ENCODE data around the gene KCNE4. TPM values are rescaled to one million over a fixed set of nuclear protein-coding genes. Genes with fewer than 3 reads are reported as not detected.

Gene KCNE4
- total RNA-seq, 1 donor from 2014 or later: not detected

DNA sequence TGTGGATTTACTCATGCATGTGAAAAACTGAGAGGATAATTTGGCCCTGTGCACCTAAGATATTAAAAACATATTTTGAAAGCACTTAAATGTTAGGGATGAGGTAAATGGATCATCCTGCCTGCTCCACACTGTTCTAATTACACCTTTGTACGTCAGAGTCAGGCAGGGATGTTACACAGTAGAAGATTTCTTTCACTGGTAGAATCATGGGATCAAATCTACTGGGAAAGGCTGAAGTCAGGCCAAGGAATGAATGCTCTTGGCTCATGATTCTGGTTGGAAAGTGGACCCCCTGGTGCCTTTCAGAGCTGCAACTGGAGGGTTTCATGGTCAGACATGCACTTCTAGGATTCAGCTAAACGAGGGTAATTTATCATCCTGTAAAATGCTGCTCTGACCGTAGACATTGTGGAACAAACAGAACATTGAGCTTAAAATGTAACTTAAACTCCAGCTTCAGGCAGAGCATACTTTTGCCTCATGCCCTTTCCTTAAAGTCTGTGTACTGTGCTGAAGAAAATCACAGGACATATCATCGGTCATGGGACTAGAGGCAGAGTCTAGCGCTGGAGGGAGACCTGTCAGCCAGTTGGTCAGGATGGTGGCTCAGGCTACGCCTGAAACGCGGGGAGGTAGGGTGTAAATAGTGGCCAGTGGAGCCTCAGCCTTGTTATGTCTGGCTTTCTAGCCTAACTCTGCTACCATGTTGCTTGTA, 4.9 kb downstream of the KCNE4 start:
- no peaks in the 10 kb centered on the region for H3K9me3 Mint-ChIP-seq
- H3K27me3 Mint-ChIP-seq: no peaks in the 10 kb centered on the region
- intact Hi-C loops (cut with micrococcal nuclease): no loop called here
- no peaks in the 10 kb centered on the region for H3K4me1 Mint-ChIP-seq
- H3K36me3 Mint-ChIP-seq (ENCODE audit: low read depth): no peaks in the 10 kb centered on the region
- DNase-seq: no peak
- H3K27ac Mint-ChIP-seq: no peak overlapping the region
- no peak overlapping the region for H3K4me3 Mint-ChIP-seq

DNA sequence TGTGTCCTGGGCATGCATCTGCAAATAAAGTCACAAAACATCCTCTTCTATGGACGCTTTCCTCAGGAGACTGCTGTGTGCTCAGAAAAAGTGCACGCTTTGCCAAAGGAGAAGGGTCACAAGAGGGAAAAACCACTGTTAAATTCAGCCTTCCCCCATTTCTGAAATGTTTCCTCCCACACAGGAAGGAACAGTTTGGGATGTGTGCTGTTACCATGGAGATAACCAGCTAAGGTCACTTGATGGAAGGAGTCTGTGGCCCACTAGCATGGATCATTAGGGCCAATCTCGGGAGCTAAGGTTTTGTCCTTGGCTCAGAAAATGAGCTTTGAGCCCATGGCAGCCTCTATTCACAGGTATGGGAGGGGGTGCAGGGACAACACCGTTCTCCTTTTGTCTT, 5.6 kb downstream of the KCNE4 start:
- Mint-ChIP-seq H3K36me3 (ENCODE audit: low read depth) (no peaks in the 10 kb centered on the region), H3K27ac (no peak overlapping the region), H3K4me1 (no peaks in the 10 kb centered on the region), H3K9me3 (no peaks in the 10 kb centered on the region), H3K4me3 (no peak overlapping the region), H3K27me3 (no peaks in the 10 kb centered on the region)
- no peak for DNase-seq
- intact Hi-C loops (cut with micrococcal nuclease): no loop called here

- Mint-ChIP-seq H3K27me3 (no peaks in the 10 kb centered on the region), H3K9me3 (no peaks in the 10 kb centered on the region), H3K4me3 (no peak overlapping the region), H3K27ac (no peak overlapping the region), H3K4me1 (no peaks in the 10 kb centered on the region), H3K36me3 (ENCODE audit: low read depth) (no peaks in the 10 kb centered on the region)
- intact Hi-C loops (cut with micrococcal nuclease): no loop called here
- DNase-seq: no peak
Observed at GRCh38 chr2:223058952-223059716, 7.1 kb downstream of the KCNE4 start.

- intact Hi-C loops (cut with micrococcal nuclease): no loop called here
- H3K36me3 Mint-ChIP-seq (ENCODE audit: low read depth): no peaks in the 10 kb centered on the region
- no peaks in the 10 kb centered on the region for H3K9me3 Mint-ChIP-seq
- no peaks in the 10 kb centered on the region for H3K4me1 Mint-ChIP-seq
- no peak overlapping the region for H3K4me3 Mint-ChIP-seq
- no peak overlapping the region for H3K27ac Mint-ChIP-seq
- H3K27me3 Mint-ChIP-seq: no peaks in the 10 kb centered on the region
- DNase-seq: no peak
Observed at GRCh38 chr2:223060201-223060825, 8.3 kb downstream of the KCNE4 start.

- Mint-ChIP-seq H3K4me1 (no peaks in the 10 kb centered on the region), H3K36me3 (ENCODE audit: low read depth) (no peaks in the 10 kb centered on the region), H3K27ac (no peak overlapping the region), H3K9me3 (no peaks in the 10 kb centered on the region), H3K27me3 (peaks cover 4% of the 10 kb centered on the region), H3K4me3 (no peak overlapping the region)
- no peak for DNase-seq
- intact Hi-C loops (cut with micrococcal nuclease): no loop called here
Observed at GRCh38 chr2:223062396-223062795, 10.4 kb downstream of the KCNE4 start.

- DNase-seq: no peak
- intact Hi-C loops (cut with micrococcal nuclease): no loop called here
- H3K36me3 Mint-ChIP-seq (ENCODE audit: low read depth): no peaks in the 10 kb centered on the region
- H3K4me3 Mint-ChIP-seq: no peak overlapping the region
- H3K27ac Mint-ChIP-seq: no peak overlapping the region
- H3K27me3 Mint-ChIP-seq: peaks cover 4% of the 10 kb centered on the region
- H3K4me1 Mint-ChIP-seq: no peaks in the 10 kb centered on the region
- no peaks in the 10 kb centered on the region for H3K9me3 Mint-ChIP-seq
Observed at GRCh38 chr2:223065107-223065506, 13.1 kb downstream of the KCNE4 start.

DNA sequence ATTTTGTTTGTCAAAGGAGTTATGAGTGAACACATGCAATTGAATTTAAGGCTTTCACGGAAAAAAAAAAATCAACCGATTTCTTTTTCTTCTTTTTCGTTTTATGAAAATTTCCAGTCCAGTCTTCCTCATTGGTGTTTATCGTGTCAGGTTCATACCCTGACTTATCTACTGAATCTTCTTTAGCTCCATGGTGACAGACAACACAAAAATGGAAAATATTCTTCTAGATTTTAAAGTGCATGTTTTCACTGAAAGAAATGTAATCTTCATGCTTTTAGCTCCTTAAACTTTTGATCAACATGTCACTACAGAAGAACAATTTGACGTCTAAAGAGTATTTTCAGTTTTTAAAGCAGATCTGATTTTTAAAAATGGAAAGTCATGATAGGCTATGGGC, 14.7 kb downstream of the KCNE4 start:
- no peaks in the 10 kb centered on the region for H3K36me3 Mint-ChIP-seq (ENCODE audit: low read depth)
- intact Hi-C loops (cut with micrococcal nuclease): no loop called here
- H3K27ac Mint-ChIP-seq: no peak overlapping the region

DNA sequence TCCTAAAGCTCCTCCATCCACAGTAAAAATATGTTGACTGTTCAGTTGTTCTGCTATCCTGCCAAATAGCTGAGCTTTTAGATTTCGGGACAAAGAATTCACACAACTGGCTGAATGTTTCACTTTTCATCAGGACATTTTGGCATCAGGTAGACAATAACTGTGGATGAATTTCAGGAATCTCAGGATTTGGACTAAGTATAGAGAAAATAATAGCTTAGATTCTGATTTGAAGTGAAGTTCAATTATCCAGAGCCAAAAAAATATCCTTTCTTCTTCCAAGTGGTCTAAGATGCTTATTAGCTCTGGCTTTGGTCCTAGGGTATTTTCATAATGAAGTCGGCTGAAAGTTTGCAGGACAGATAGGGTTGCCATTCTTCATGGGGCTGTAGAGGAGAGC, 16.1 kb downstream of the KCNE4 start:
- Mint-ChIP-seq H3K36me3 (ENCODE audit: low read depth) (no peaks in the 10 kb centered on the region), H3K9me3 (no peaks in the 10 kb centered on the region), H3K27me3 (peaks cover 4% of the 10 kb centered on the region), H3K4me3 (no peak overlapping the region), H3K27ac (no peak overlapping the region), H3K4me1 (no peaks in the 10 kb centered on the region)
- intact Hi-C loops (cut with micrococcal nuclease): no loop called here
- DNase-seq: no peak

More for the DNA sequence above, 14.7 kb downstream of the KCNE4 start:
- H3K4me1 Mint-ChIP-seq: no peaks in the 10 kb centered on the region
- no peak overlapping the region for H3K4me3 Mint-ChIP-seq
- peaks cover 4% of the 10 kb centered on the region for H3K27me3 Mint-ChIP-seq
- no peaks in the 10 kb centered on the region for H3K9me3 Mint-ChIP-seq
- DNase-seq: no peak

DNA sequence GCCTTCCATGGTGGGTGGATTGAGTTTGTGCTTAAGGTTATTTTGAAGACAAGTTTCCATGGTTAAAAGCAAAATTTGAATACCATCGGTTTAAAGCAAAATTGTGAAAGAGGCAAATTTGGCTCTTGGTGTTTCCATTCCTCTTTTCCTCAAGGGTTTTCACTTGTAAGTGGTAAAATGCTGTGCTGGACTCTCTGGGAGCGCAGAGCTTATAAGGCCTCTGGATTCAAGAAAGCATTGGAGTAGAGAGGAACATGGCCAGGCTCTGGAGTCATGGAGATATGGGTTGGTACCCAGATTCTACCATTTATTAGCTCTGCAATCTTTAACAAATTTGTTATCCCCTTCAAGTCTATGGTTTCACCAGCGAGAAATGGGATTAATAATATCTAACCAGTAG, 17.5 kb downstream of the KCNE4 start:
- DNase-seq: no peak
- Mint-ChIP-seq H3K4me3 (no peak overlapping the region), H3K36me3 (ENCODE audit: low read depth) (no peaks in the 10 kb centered on the region), H3K27ac (no peak overlapping the region), H3K9me3 (no peaks in the 10 kb centered on the region), H3K4me1 (no peaks in the 10 kb centered on the region), H3K27me3 (peaks cover 4% of the 10 kb centered on the region)
- intact Hi-C loops (cut with micrococcal nuclease): no loop called here

DNA sequence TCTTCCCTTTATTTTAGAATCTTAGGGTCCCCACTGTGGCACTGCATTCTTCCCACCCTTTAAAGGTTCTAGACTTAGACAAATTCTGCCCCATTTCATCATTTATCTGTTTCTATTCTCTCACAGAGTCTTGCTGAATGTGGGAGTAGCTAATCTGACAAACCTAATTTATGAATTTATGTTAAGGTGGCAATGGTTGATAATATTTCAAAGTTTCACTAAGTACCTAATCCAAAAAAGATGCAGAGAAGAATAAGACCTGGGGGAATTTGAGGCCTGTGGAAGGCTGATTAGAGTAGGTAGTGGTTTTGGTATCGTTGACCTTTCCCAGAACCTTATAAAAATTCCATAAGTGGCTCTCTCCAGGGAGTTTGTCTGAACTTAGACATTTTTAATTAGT, 18.0 kb downstream of the KCNE4 start:
- Mint-ChIP-seq H3K4me3 (no peak overlapping the region), H3K36me3 (ENCODE audit: low read depth) (no peaks in the 10 kb centered on the region), H3K27me3 (peaks cover 4% of the 10 kb centered on the region), H3K9me3 (no peaks in the 10 kb centered on the region), H3K4me1 (no peaks in the 10 kb centered on the region), H3K27ac (no peak overlapping the region)
- intact Hi-C loops (cut with micrococcal nuclease): no loop called here
- no peak for DNase-seq

DNA sequence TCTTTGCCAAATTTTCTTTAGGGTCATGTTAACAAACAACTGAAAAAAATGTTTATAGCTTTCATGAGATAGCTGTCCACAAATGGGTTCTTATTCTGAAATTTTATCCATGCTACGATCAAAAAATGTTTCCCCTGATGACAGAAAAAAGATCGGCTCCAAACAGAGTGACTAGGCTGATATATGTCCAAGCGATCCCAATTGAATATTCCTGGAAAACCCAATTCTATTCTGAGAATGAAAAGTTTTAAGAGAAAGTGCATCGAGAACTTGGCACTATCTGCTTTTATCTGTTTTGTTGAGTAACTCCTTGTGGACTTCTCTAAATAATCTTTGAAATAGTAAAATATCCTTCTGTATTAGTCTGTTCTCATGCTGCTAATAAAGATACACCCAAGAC, 19.1 kb downstream of the KCNE4 start:
- Mint-ChIP-seq H3K4me3 (no peak overlapping the region), H3K36me3 (ENCODE audit: low read depth) (no peaks in the 10 kb centered on the region), H3K9me3 (no peaks in the 10 kb centered on the region), H3K27me3 (peaks cover 2% of the 10 kb centered on the region), H3K27ac (no peak overlapping the region), H3K4me1 (no peaks in the 10 kb centered on the region)
- no peak for DNase-seq
- intact Hi-C loops (cut with micrococcal nuclease): no loop called here

GRCh38 chr2:223072826-223073225, 20.8 kb downstream of the KCNE4 start:
- H3K36me3 Mint-ChIP-seq (ENCODE audit: low read depth): no peaks in the 10 kb centered on the region
- H3K27ac Mint-ChIP-seq: no peak overlapping the region
- no peaks in the 10 kb centered on the region for H3K4me1 Mint-ChIP-seq
- intact Hi-C loops (cut with micrococcal nuclease): no loop called here
- no peak overlapping the region for H3K4me3 Mint-ChIP-seq
- no peak for DNase-seq
- no peaks in the 10 kb centered on the region for H3K27me3 Mint-ChIP-seq
- no peaks in the 10 kb centered on the region for H3K9me3 Mint-ChIP-seq

DNA sequence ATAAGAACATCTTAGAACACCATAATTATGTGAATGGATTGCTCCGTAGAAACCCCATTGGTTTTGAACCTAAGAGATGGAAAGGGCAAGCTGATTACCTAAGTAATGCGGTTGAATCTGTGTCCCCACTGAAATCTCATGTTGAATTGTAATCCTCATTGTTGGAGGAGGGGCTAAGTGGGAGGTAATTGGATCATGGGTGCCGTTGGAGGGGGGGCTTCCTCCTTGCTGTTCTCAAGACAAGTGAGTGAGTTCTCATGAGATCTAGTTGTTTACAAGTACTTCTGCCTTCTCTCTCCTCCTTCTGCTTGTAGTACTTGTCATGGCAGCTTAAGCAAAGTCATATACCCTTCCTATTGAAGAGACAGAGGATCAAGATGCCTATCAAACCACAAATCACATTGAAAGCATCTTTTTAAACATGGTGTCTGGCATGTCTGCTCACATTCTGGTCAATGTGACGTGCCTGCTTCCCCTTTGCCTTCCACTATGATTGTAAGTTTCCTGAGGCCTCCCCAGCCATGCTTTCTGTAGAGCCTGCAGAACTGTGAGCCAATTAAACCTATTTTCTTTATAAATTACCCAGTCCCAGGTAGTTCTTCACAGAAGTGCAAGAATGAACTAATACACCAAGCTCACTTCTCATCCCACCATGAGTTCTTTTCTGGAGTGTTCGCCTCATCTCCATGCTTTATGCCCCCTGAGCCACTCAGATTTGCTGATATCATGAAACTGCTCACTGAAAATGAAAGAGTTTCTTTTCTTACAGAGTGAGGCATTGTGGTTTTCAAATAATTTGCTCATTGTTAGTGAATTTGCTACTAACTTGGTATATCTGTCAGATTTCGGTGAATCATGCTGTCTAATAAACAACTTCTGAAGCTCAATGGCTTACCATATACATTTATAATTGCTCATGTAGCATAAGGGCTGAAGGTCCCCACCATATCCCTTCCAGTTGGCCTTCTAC, 23.6 kb downstream of the KCNE4 start:
- H3K27ac Mint-ChIP-seq: no peak overlapping the region
- DNase-seq: no peak
- no peaks in the 10 kb centered on the region for H3K4me1 Mint-ChIP-seq
- intact Hi-C loops (cut with micrococcal nuclease): no loop called here
- H3K4me3 Mint-ChIP-seq: no peak overlapping the region
- H3K27me3 Mint-ChIP-seq: peaks cover 1% of the 10 kb centered on the region
- H3K9me3 Mint-ChIP-seq: no peaks in the 10 kb centered on the region
- H3K36me3 Mint-ChIP-seq (ENCODE audit: low read depth): no peaks in the 10 kb centered on the region
